Tibial nerve (tissue), 4 donors: Measurements from ENCODE around the gene CYP2U1.

Experiments used
- CTCF ChIP-seq, 5 experiments: fragments of 200-600 bp in 3 of 5; fragments of 450-650 bp in 2 of 5; sonication (generic) in 3 of 5; IDR thresholded peaks; one replicate each; pipeline ENCODE4 v1.5.1; 2016 to 2019; ENCODE audit warnings: antibody characterized with exemption in 5 of 5, mild to moderate bottlenecking in 3 of 5, moderate library complexity in 2 of 5
- EP300 ChIP-seq, 2 donors: sonication (generic); formaldehyde crosslinking; IDR thresholded peaks; one replicate each; pipeline ENCODE4 v1.6.1; 2017; ENCODE audit warnings: antibody characterized with exemption in 2 of 2, mild to moderate bottlenecking in 1 of 2

GRCh38 chr4:107893171-107894137, 37.9 kb upstream of the CYP2U1 start:
- TF ChIP-seq CTCF (IDR thresholded peaks at IDR 0.05) (no peak), EP300 (IDR thresholded peaks at IDR 0.05) (no peak)
